ENCODE data around the gene CHTF18. TPM values are rescaled to one million over a fixed set of nuclear protein-coding genes. Genes with fewer than 3 reads are reported as not detected.

CHTF18 gene
- total and polyA plus RNA-seq, 10 of the 15 experiments (the other 5 are each of a cell fraction or from before 2014, with no cell fraction given): 1.6 to 87.8 (median 19.4) TPM

GRCh38 chr16:759110-759910, 29.1 kb upstream of the CHTF18 start:
- no TSS peak for BruUV-seq (replicated peaks)
- no peak for TF ChIP-seq BCLAF1 (IDR thresholded peaks at IDR 0.05)
- TF ChIP-seq GATAD2B (conservative IDR thresholded peaks at IDR 0.05; ENCODE audit: low read depth): no peak
- no peak for TF ChIP-seq SREBF1 (IDR thresholded peaks at IDR 0.05; ENCODE audit: low read length)
- no peak for TF ChIP-seq BACH1 (IDR thresholded peaks at IDR 0.05; ENCODE audit: borderline replicate concordance)
- no peak for TF ChIP-seq PAX5 (IDR thresholded peaks at IDR 0.05; ENCODE audit: borderline replicate concordance, low read depth, low read length)
- TF ChIP-seq ZBTB4 (CRISPR knock-in tag; IDR thresholded peaks at IDR 0.05): no peak
- TF ChIP-seq CHD4 (IDR thresholded peaks at IDR 0.05): no peak
- TF ChIP-seq ZNF384 (IDR thresholded peaks at IDR 0.05; ENCODE audit: borderline replicate concordance, low read depth, low read length): no peak
- TF ChIP-seq CBX5 (IDR thresholded peaks at IDR 0.05; ENCODE audit: low read depth): no peak
- TF ChIP-seq SMARCA5 (IDR thresholded peaks at IDR 0.05): no peak
- TF ChIP-seq HDGF (IDR thresholded peaks at IDR 0.05): no peak
- no peak for TF ChIP-seq SIX5 (IDR thresholded peaks at IDR 0.05; ENCODE audit: low read depth, low read length, severe bottlenecking)
- TF ChIP-seq SIN3A (IDR thresholded peaks at IDR 0.05; ENCODE audit: low read depth, low read length): no peak
- no peak for TF ChIP-seq ZBTB11 (CRISPR knock-in tag; IDR thresholded peaks at IDR 0.05)

More at GRCh38 chr16:759110-759910, 29.1 kb upstream of the CHTF18 start:
- Histone ChIP-seq H3K27ac (ENCODE audit: control insufficient read depth, insufficient read depth) (no peak overlapping the region), H3K4me2 (ENCODE audit: control insufficient read depth, insufficient read depth) (no peak overlapping the region), H4K20me1 (ENCODE audit: control insufficient read depth, insufficient read depth) (no peaks in the 10 kb centered on the region), H3K27me3 (replicated peaks in 1 of 2; ENCODE audit: control insufficient read depth in 2 of 2, insufficient read depth in 2 of 2, low read length in 1 of 2) (no peaks in the 10 kb centered on the region; a peak in 1 of 4 replicates), H3K4me3 (no peak overlapping the region), H3K79me2 (ENCODE audit: control insufficient read depth, insufficient read depth, low read length) (no peaks in the 10 kb centered on the region), H3K36me3 (ENCODE audit: control insufficient read depth in 2 of 2, insufficient read depth in 2 of 2, low read length in 1 of 2) (no peaks in the 10 kb centered on the region), H3K4me1 (ENCODE audit: control insufficient read depth, insufficient read depth, low read length) (no peaks in the 10 kb centered on the region), H3K9me3 (replicated peaks; ENCODE audit: control insufficient read depth, insufficient read depth, low read length) (no peaks in the 10 kb centered on the region; the same call in 2 of the 3 replicates), H3K9ac (ENCODE audit: control insufficient read depth, insufficient read depth, low read length) (no peak overlapping the region), H2AFZ (ENCODE audit: control insufficient read depth, low read depth, low read length) (no peak overlapping the region)
- FAIRE-seq: no peak
- POLR2A ChIA-PET: no interaction called here
- no peak for DNase-seq (ENCODE audit: low read depth, low spot score)
- CTCF ChIA-PET: no interaction called here
- in situ Hi-C loops (cut with MboI): no loop called here
- RAD21 ChIA-PET (ENCODE audit: unreplicated experiment): interaction anchor here (0.6 kb wide), 1 partner anchor 39 kb away, joined by 3 read pairs; no protein-coding TSS in a partner anchor
- intact Hi-C loops (cut with micrococcal nuclease; ENCODE audit: unreplicated experiment): no loop called here
- SMC1A ChIA-PET (ENCODE audit: uncharacterized antibody, unreplicated experiment): no interaction called here
- WGBS (ENCODE audit: insufficient coverage, insufficient replicate concordance, low lambda C conversion rate, missing lambda C conversion rate): 72% methylated on average over 34 of the region's 34 CpGs
- ATAC-seq: no peak

All from GM12878 (cell line).